SK-N-MC (cell line): ENCODE data around the gene SPINK5.

Source experiments
- EZH2 ChIP-seq: fragments of 200-600 bp; sonication (generic); IDR thresholded peaks from one replicate; pipeline ENCODE4 v1.6.1; 2017; ENCODE audit warnings: antibody characterized with exemption
- POLR2AphosphoS5 ChIP-seq: IDR thresholded peaks from 2 replicates; pipeline ENCODE4 v1.6.1; 2012; ENCODE audit warnings: mild to moderate bottlenecking, low read depth, low read length, borderline replicate concordance

DNA sequence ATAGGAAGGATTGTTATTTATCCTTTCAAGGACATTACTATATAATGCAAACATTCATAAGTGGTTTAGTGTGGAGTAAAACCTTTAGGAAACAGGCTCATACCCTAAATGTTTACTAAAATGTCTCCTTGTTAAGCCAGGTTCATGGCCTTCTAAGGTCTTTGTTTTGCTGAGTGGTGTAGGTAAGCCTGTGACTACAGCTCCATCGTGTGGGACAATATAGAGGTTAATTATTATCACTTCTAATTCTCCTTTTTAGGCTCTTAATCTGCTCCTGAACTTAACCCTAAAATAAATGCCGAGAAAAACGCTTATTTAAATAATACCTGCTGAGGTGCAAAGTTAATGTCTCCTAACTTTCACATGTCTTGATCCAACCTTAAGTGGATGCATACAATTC lies 43.8 kb downstream of the SPINK5 start:
- TF ChIP-seq EZH2 = no peak
- TF ChIP-seq POLR2AphosphoS5 = no peak
